Caco-2 (cell line): Measurements from ENCODE around the gene TFF1. TPM values are rescaled to one million over a fixed set of nuclear protein-coding genes. Genes with fewer than 3 reads are reported as not detected.

Experiments
- BruUV-seq: library from RNA; stranded (reverse); fragments of 400-500 nt; replicated peaks from 2 replicates; lab custom pipeline; 2021; lab: Mats Ljungman, UMichigan
- CTCF ChIA-PET: fragments of 300-600 bp; sonication (Branson Sonifier 250); formaldehyde crosslinking; loops from one replicate; lab custom pipeline; 2022; ENCODE audit warnings: antibody characterized with exemption; lab: Charles Lee
- POLR2A ChIA-PET: fragments of 300-600 bp; sonication (Branson Sonifier 250); formaldehyde crosslinking; loops from one replicate; lab custom pipeline; 2022; ENCODE audit warnings: antibody characterized with exemption; lab: Charles Lee
- DNase-seq, 2 experiments: peaks; one replicate each; pipeline versions ENCODE4 v3.0.0 to v3.0.0-alpha.2; 2020 to 2022
- H3K27me3 ChIP-seq: replicated peaks from 2 replicates; pipeline ENCODE4 v1.6.0; 2011; ENCODE audit warnings: low read length; ENCODE audit not compliant: control insufficient read depth, insufficient read depth
- H3K36me3 ChIP-seq: 2 replicates; pipeline ENCODE4 v1.5.1; 2011; ENCODE audit warnings: low read length; ENCODE audit not compliant: control insufficient read depth, insufficient read depth
- H3K4me1 ChIP-seq: fragments of 250-450 bp; sonication (Bioruptor Pico); 2 replicates; pipeline ENCODE4 v1.5.1; 2020; ENCODE audit warnings: mild to moderate bottlenecking
- H3K4me3 ChIP-seq: 2 replicates; pipeline ENCODE4 v1.5.1; 2011; ENCODE audit warnings: low read depth, mild to moderate bottlenecking, control low read depth, low read length
- H3K9me3 ChIP-seq: fragments of 250-450 bp; sonication (Bioruptor Pico); 2 replicates; pipeline ENCODE4 v1.5.1; 2020; ENCODE audit warnings: mild to moderate bottlenecking, moderate library complexity
- H3K27ac Mint-ChIP-seq: one replicate; pipeline ENCODE4 v1.8.0; 2022; ENCODE audit warnings: mixed read lengths; ENCODE audit not compliant: unreplicated experiment
- H3K27me3 Mint-ChIP-seq: one replicate; pipeline ENCODE4 v1.8.0; 2022; ENCODE audit warnings: mixed read lengths; ENCODE audit not compliant: insufficient read depth, unreplicated experiment
- H3K36me3 Mint-ChIP-seq: one replicate; pipeline ENCODE4 v1.8.0; 2022; ENCODE audit warnings: mild to moderate bottlenecking, mixed read lengths; ENCODE audit not compliant: insufficient read depth, unreplicated experiment
- H3K4me1 Mint-ChIP-seq: one replicate; pipeline ENCODE4 v1.8.0; 2022; ENCODE audit warnings: low read depth, mixed read lengths; ENCODE audit not compliant: unreplicated experiment
- H3K4me3 Mint-ChIP-seq: one replicate; pipeline ENCODE4 v1.8.0; 2022; ENCODE audit warnings: mild to moderate bottlenecking, moderate library complexity, mixed read lengths; ENCODE audit not compliant: unreplicated experiment
- H3K9me3 Mint-ChIP-seq: one replicate; pipeline ENCODE4 v1.8.0; 2022; ENCODE audit warnings: mixed read lengths; ENCODE audit not compliant: unreplicated experiment
- CTCF ChIP-seq, 2 experiments: fragments of 200-600 bp in 1 of 2; IDR thresholded peaks; 1 replicate in 1 of 2; 2 replicates in 1 of 2; pipeline versions ENCODE4 v1.5.1 to v1.8.0; 2011 to 2022; ENCODE audit warnings: antibody characterized with exemption in 1 of 2, control low read depth in 1 of 2, inconsistent platforms in 1 of 2, low read depth in 1 of 2, low read length in 1 of 2, mild to moderate bottlenecking in 1 of 2, moderate library complexity in 1 of 2; ENCODE audit not compliant: insufficient read depth in 1 of 2, severe bottlenecking in 1 of 2, unreplicated experiment in 1 of 2
- intact Hi-C: fragments of 100-400 bp; cut with micrococcal nuclease; formaldehyde crosslinking; loops from one replicate; pipeline ENCODE4 v1.10.0; 2022; ENCODE audit not compliant: unreplicated experiment
- total RNA-seq: library from RNA; stranded (reverse); gene quantifications from 2 replicates; pipeline ENCODE4 v1.2.3, GENCODE V29; 2022

TFF1 gene
- total RNA-seq, 1 experiment from 2014 or later, result 9.8 TPM

DNA sequence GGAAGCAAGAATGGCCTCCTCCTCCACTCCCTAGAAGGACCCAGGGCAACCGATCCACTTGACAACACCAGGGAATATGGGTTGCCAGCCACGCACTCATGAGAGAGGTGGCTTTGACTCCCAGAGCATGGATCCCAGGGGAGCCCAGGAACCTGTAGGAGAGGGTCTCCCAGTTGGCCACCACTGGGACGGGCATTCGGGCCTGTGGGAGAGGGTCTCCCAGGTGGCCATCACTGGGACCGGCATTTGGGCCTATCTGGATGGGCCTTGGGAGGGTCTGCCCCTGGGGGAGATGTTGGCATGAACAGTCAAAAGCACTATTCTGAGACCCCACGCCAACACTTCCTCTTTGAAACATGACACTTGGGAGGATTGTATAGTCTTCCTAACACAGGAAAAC lies 565 bp downstream of the TFF1 start:
- no peaks in the 10 kb centered on the region for H3K27me3 ChIP-seq
- peaks cover 22% of the 10 kb centered on the region for H3K4me1 ChIP-seq
- Mint-ChIP-seq H3K27ac (no peak overlapping the region), H3K4me3 (no peak overlapping the region), H3K27me3 (no peaks in the 10 kb centered on the region), H3K9me3 (no peaks in the 10 kb centered on the region), H3K36me3 (no peaks in the 10 kb centered on the region), H3K4me1 (peaks cover 31% of the 10 kb centered on the region)
- H3K4me3 ChIP-seq, result no peak overlapping the region
- ChIA-PET CTCF (interaction anchor here (0.9 kb wide), 1 partner anchor 36 kb away, joined by 3 read pairs; no protein-coding TSS in a partner anchor), POLR2A (no interaction called here)
- no peak for DNase-seq
- BruUV-seq, result no TSS peak
- intact Hi-C loops, result loop anchor here (5.0 to 10.0 kb wide), 2 partner anchors 33 to 51 kb away; partner anchors contain the start of gene TFF3
- no peaks in the 10 kb centered on the region for H3K9me3 ChIP-seq
- no peak for TF ChIP-seq CTCF (IDR thresholded peaks at IDR 0.05; ENCODE audit: insufficient read depth in 1 of 2, low read depth in 1 of 2, low read length in 1 of 2, severe bottlenecking in 1 of 2, unreplicated experiment in 1 of 2)
- H3K36me3 ChIP-seq, result no peaks in the 10 kb centered on the region

DNA sequence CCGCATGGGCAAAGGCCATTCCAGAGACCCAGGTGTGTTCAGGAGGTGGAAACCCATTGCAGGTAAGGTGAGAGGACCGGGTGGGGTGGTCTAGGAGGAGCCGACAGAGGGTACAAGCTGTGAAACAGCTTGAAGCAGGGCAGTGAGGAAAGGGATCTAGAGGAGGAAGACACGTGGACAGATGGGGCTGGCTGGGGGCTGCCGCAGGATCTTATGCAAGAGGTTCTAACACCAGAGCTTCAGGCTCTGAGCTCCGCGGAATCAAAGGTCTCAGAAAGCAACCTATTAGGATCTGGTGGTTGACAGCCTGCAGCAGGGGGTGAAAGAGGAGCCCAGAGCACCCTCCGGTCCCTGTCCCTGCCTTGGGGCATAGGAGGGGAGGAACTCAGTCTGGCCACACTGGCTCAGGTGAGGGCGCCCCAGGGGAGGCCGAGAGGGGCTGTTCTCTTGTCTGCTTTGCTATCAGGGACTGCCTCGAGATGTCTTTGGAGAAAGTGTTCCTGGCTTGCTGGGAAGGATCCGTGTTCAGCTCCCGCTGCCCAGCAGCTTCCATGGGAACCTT lies 1.9 kb downstream of the TFF1 start:
- H3K4me3 Mint-ChIP-seq, result no peak overlapping the region

GRCh38 chr21:42363312-42363711 lies 3.0 kb downstream of the TFF1 start:
- CTCF ChIA-PET, result no interaction called here
- H3K9me3 Mint-ChIP-seq, result no peaks in the 10 kb centered on the region
- TF ChIP-seq CTCF (IDR thresholded peaks at IDR 0.05; ENCODE audit: insufficient read depth in 1 of 2, low read depth in 1 of 2, low read length in 1 of 2, severe bottlenecking in 1 of 2, unreplicated experiment in 1 of 2), result no peak
- DNase-seq, result no peak
- Histone ChIP-seq H3K4me1 (peaks cover 22% of the 10 kb centered on the region), H3K36me3 (no peaks in the 10 kb centered on the region), H3K4me3 (no peak overlapping the region), H3K27me3 (no peaks in the 10 kb centered on the region), H3K9me3 (no peaks in the 10 kb centered on the region)
- no peaks in the 10 kb centered on the region for H3K36me3 Mint-ChIP-seq
- no TSS peak for BruUV-seq
- no peak overlapping the region for H3K27ac Mint-ChIP-seq
- H3K4me3 Mint-ChIP-seq, result no peak overlapping the region
- POLR2A ChIA-PET, result no interaction called here
- H3K4me1 Mint-ChIP-seq, result peaks cover 25% of the 10 kb centered on the region
- intact Hi-C loops, result loop anchor here (10.0 kb wide), 1 partner anchor 49 kb away; the partner anchor contains the start of gene TFF3
- H3K27me3 Mint-ChIP-seq, result no peaks in the 10 kb centered on the region

More for the DNA sequence above, 1.9 kb downstream of the TFF1 start:
- Mint-ChIP-seq H3K9me3 (no peaks in the 10 kb centered on the region), H3K27ac (no peak overlapping the region), H3K4me1 (peaks cover 31% of the 10 kb centered on the region), H3K27me3 (no peaks in the 10 kb centered on the region), H3K36me3 (no peaks in the 10 kb centered on the region)
- TF ChIP-seq CTCF (IDR thresholded peaks at IDR 0.05; ENCODE audit: insufficient read depth in 1 of 2, low read depth in 1 of 2, low read length in 1 of 2, severe bottlenecking in 1 of 2, unreplicated experiment in 1 of 2), result no peak
- Histone ChIP-seq H3K4me3 (no peak overlapping the region), H3K9me3 (no peaks in the 10 kb centered on the region), H3K4me1 (peaks cover 22% of the 10 kb centered on the region), H3K36me3 (no peaks in the 10 kb centered on the region), H3K27me3 (no peaks in the 10 kb centered on the region)
- ChIA-PET POLR2A (no interaction called here), CTCF (interaction anchor here (0.7 kb wide), 1 partner anchor 9 kb away, joined by 3 read pairs; no protein-coding TSS in a partner anchor)
- BruUV-seq, result no TSS peak
- DNase-seq, result no peak
- intact Hi-C loops, result loop anchor here (10.0 kb wide), 1 partner anchor 50 kb away; the partner anchor contains the start of gene TFF3
